HK-2 (cell line): ENCODE measurements around the gene IGSF3.
"Not testable (repeated sequence)": the region's sequence is repeated elsewhere in the genome, so short reads cannot be mapped to it uniquely, and the experiment has no call there.

Experiments
- DNase-seq: peaks from one replicate; pipeline ENCODE4 v3.0.0-alpha.2; 2018; ENCODE audit not compliant: unreplicated experiment

Gene IGSF3

GRCh38 chr1:116631996-116632925 is 35.3 kb downstream of the IGSF3 start:
- not testable (repeated sequence) for DNase-seq

- DNase-seq = not testable (repeated sequence)
Observed at GRCh38 chr1:116631554-116631953, 36.0 kb downstream of the IGSF3 start.

GRCh38 chr1:116630057-116630456 is 37.5 kb downstream of the IGSF3 start:
- DNase-seq = not testable (repeated sequence)

- DNase-seq = not testable (repeated sequence)
Observed at GRCh38 chr1:116629441-116629840, 38.1 kb downstream of the IGSF3 start.

- DNase-seq = no peak
Observed at GRCh38 chr1:116628448-116628847, 39.1 kb downstream of the IGSF3 start.

GRCh38 chr1:116627357-116627756 is 40.2 kb downstream of the IGSF3 start:
- DNase-seq = not testable (repeated sequence)

GRCh38 chr1:116626915-116627314 is 40.6 kb downstream of the IGSF3 start:
- not testable (repeated sequence) for DNase-seq

GRCh38 chr1:116625155-116625554 is 42.4 kb downstream of the IGSF3 start:
- not testable (repeated sequence) for DNase-seq

- DNase-seq = no peak
Observed at GRCh38 chr1:116624040-116624439, 43.5 kb downstream of the IGSF3 start.

- not testable (repeated sequence) for DNase-seq
Observed at GRCh38 chr1:116622496-116622895, 45.0 kb downstream of the IGSF3 start.

- not testable (repeated sequence) for DNase-seq
Observed at GRCh38 chr1:116621756-116622155, 45.8 kb downstream of the IGSF3 start.

GRCh38 chr1:116620392-116620791 is 47.1 kb downstream of the IGSF3 start:
- not testable (repeated sequence) for DNase-seq

- DNase-seq = not testable (repeated sequence)
Observed at GRCh38 chr1:116619106-116619505, 48.4 kb downstream of the IGSF3 start.

GRCh38 chr1:116617808-116618207 is 49.7 kb downstream of the IGSF3 start:
- not testable (repeated sequence) for DNase-seq

- not testable (repeated sequence) for DNase-seq
Observed at GRCh38 chr1:116613825-116614224, 53.7 kb downstream of the IGSF3 start.

GRCh38 chr1:116609801-116610371 is 57.6 kb downstream of the IGSF3 start:
- DNase-seq = not testable (repeated sequence)

- not testable (repeated sequence) for DNase-seq
Observed at GRCh38 chr1:116608841-116609240, 58.7 kb downstream of the IGSF3 start.

- DNase-seq = not testable (repeated sequence)
Observed at GRCh38 chr1:116608151-116608550, 59.4 kb downstream of the IGSF3 start.

- DNase-seq = not testable (repeated sequence)
Observed at GRCh38 chr1:116607463-116607862, 60.1 kb downstream of the IGSF3 start.

- not testable (repeated sequence) for DNase-seq
Observed at GRCh38 chr1:116606067-116606466, 61.5 kb downstream of the IGSF3 start.

GRCh38 chr1:116605315-116605714 is 62.2 kb downstream of the IGSF3 start:
- no peak for DNase-seq

- not testable (repeated sequence) for DNase-seq
Observed at GRCh38 chr1:116604408-116604807, 63.1 kb downstream of the IGSF3 start.

- DNase-seq = not testable (repeated sequence)
Observed at GRCh38 chr1:116603646-116604045, 63.9 kb downstream of the IGSF3 start.
